Upper lobe of right lung (tissue), 1 donor: ENCODE data around the gene TRMT6. TPM values are rescaled to one million over a fixed set of nuclear protein-coding genes. Genes with fewer than 3 reads are reported as not detected.

Experiments used
- ATAC-seq: fragments of 200-7000 bp; cut with Tn5 transposase; one replicate; pipeline ENCODE4 v1.9.1; 2020; ENCODE audit warnings: mild to moderate bottlenecking, moderate library complexity
- DNase-seq: peaks from one replicate; pipeline ENCODE4 v3.0.0-alpha.2; 2020
- H3K27ac ChIP-seq: fragments of 200-600 bp; one replicate; pipeline ENCODE4 v1.8.0; 2022
- H3K27me3 ChIP-seq: fragments of 200-600 bp; one replicate; pipeline ENCODE4 v1.8.0; 2022; ENCODE audit warnings: mild to moderate bottlenecking
- H3K36me3 ChIP-seq: fragments of 200-600 bp; one replicate; pipeline ENCODE4 v1.8.0; 2022
- H3K4me1 ChIP-seq: fragments of 200-600 bp; one replicate; pipeline ENCODE4 v1.8.0; 2022
- H3K4me3 ChIP-seq: fragments of 200-600 bp; one replicate; pipeline ENCODE4 v1.8.0; 2022; ENCODE audit warnings: mild to moderate bottlenecking
- H3K9me3 ChIP-seq: fragments of 200-600 bp; one replicate; pipeline ENCODE4 v1.8.0; 2022
- CTCF ChIP-seq: fragments of 200-600 bp; IDR thresholded peaks from one replicate; pipeline ENCODE4 v1.8.0; 2022; ENCODE audit warnings: antibody characterized with exemption
- intact Hi-C: fragments of 100-400 bp; cut with DNase I; formaldehyde crosslinking; loops from one replicate; pipeline ENCODE4 v1.11.0; 2022
- total RNA-seq: library from RNA; stranded (reverse); fragmentation: NEBNext Ultra II Directional; extraction: Animal tissue kit (Norgen Biotek cat#: 25700); gene quantifications from one replicate; pipeline ENCODE4 v1.2.1, GENCODE V29; 2021
- donor health status: DM: no; HTN: yes; CAD: no; lungs with severe emphysema.

TRMT6 gene
- total RNA-seq, 1 donor from 2014 or later, result 8.5 TPM

- Histone ChIP-seq H3K36me3 (no peaks in the 10 kb centered on the region), H3K4me1 (no peaks in the 10 kb centered on the region), H3K9me3 (no peaks in the 10 kb centered on the region), H3K4me3 (no peak overlapping the region), H3K27me3 (peaks cover 6% of the 10 kb centered on the region), H3K27ac (no peak overlapping the region)
- DNase-seq (no peak), ATAC-seq (no peak)
- intact Hi-C loops, result no loop called here
- TF ChIP-seq CTCF, result no peak
Measured at GRCh38 chr20:5895626-5896025, 54.7 kb downstream of the TRMT6 start.

- H3K27ac ChIP-seq, result no peak overlapping the region
- peaks cover 6% of the 10 kb centered on the region for H3K27me3 ChIP-seq
- no peaks in the 10 kb centered on the region for H3K9me3 ChIP-seq
- DNase-seq (no peak), ATAC-seq (no peak)
- H3K36me3 ChIP-seq, result no peaks in the 10 kb centered on the region
- no peak for TF ChIP-seq CTCF
- H3K4me1 ChIP-seq, result no peaks in the 10 kb centered on the region
- intact Hi-C loops, result no loop called here
- H3K4me3 ChIP-seq, result no peak overlapping the region
Measured at GRCh38 chr20:5893621-5894020, 56.7 kb downstream of the TRMT6 start.

DNA sequence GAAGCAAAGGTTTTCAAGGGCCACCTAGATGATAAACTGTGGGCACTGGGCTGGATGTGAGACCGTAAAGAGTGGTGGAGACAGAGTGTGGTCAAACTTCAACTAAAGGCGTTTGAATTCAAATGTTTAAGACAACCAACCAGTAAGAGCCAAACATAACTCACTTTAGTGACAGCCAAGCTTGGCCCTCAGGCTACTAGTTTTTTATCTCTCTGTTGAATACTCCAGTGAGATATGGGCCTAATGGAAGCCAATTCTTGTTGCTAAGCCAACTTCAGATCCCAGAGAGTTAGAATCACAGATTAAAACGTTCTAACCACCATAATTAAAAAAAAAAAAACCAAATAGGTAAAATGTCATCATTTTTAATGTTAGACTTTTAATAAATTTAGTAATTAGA lies 57.3 kb downstream of the TRMT6 start:
- Histone ChIP-seq H3K36me3 (no peaks in the 10 kb centered on the region), H3K4me1 (no peaks in the 10 kb centered on the region), H3K9me3 (no peaks in the 10 kb centered on the region), H3K4me3 (no peak overlapping the region), H3K27ac (no peak overlapping the region), H3K27me3 (peaks cover 6% of the 10 kb centered on the region)
- no peak for DNase-seq
- intact Hi-C loops, result no loop called here
- ATAC-seq, result no peak
- TF ChIP-seq CTCF, result no peak

DNA sequence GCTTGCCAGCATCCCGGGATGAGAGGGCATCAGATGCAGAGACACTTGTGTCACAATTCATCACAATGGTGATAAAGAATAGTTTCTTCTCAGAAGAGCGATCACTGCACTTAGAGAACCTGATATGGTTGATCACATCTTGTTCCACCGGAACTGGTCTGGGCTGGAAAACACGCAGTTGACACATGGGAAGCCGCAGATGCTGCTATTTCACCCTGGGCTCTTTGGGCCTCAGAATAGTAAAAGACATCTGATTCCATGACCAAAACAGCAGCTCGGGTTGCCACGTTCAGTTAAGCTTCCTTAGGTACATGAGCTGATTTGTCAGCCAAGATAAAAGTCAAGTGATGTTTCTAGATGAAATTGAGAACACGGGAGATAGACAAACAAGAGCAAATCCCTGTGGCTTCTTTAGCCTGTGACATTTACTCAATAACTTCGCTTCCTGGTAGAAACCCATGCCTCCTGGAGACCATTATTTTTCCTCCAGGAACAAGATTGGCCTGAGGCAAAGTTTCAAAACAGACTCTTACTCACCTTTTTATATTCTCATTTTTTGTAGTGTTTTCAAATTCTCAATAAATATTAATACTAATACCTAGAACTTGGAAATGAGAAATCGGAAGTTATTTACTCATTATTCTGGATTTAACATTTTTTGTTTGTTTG lies 59.4 kb downstream of the TRMT6 start:
- no peak overlapping the region for H3K4me3 ChIP-seq
- H3K36me3 ChIP-seq, result no peaks in the 10 kb centered on the region
- intact Hi-C loops, result no loop called here
- no peak for TF ChIP-seq CTCF
- ATAC-seq, result no peak
- no peaks in the 10 kb centered on the region for H3K9me3 ChIP-seq
- peaks cover 5% of the 10 kb centered on the region for H3K27me3 ChIP-seq
- no peaks in the 10 kb centered on the region for H3K4me1 ChIP-seq
- DNase-seq, result no peak
- H3K27ac ChIP-seq, result no peak overlapping the region

- no peak for DNase-seq
- intact Hi-C loops, result no loop called here
- no peak overlapping the region for H3K4me3 ChIP-seq
- no peak for ATAC-seq
- H3K27ac ChIP-seq, result no peak overlapping the region
- no peaks in the 10 kb centered on the region for H3K4me1 ChIP-seq
- peaks cover 5% of the 10 kb centered on the region for H3K27me3 ChIP-seq
- no peaks in the 10 kb centered on the region for H3K36me3 ChIP-seq
- H3K9me3 ChIP-seq, result no peaks in the 10 kb centered on the region
- TF ChIP-seq CTCF, result no peak
Measured at GRCh38 chr20:5888041-5888440, 62.3 kb downstream of the TRMT6 start.

GRCh38 chr20:5887386-5887785 lies 62.9 kb downstream of the TRMT6 start:
- no peak overlapping the region for H3K27ac ChIP-seq
- no peak for ATAC-seq
- no peaks in the 10 kb centered on the region for H3K9me3 ChIP-seq
- H3K36me3 ChIP-seq, result no peaks in the 10 kb centered on the region
- intact Hi-C loops, result no loop called here
- no peak overlapping the region for H3K4me3 ChIP-seq
- no peak for DNase-seq
- H3K27me3 ChIP-seq, result peaks cover 5% of the 10 kb centered on the region
- no peaks in the 10 kb centered on the region for H3K4me1 ChIP-seq
- TF ChIP-seq CTCF, result no peak
